NCI-H146 treated with DMSO at 0.1 percent for 48 hours (cell line): ENCODE data around the gene ASTN2.

Experiments used
- DNase-seq: peaks from one replicate; lab custom pipeline; 2025; ENCODE audit not compliant: unreplicated experiment; lab: John Stamatoyannopoulos, UW

The ASTN2 gene

DNA sequence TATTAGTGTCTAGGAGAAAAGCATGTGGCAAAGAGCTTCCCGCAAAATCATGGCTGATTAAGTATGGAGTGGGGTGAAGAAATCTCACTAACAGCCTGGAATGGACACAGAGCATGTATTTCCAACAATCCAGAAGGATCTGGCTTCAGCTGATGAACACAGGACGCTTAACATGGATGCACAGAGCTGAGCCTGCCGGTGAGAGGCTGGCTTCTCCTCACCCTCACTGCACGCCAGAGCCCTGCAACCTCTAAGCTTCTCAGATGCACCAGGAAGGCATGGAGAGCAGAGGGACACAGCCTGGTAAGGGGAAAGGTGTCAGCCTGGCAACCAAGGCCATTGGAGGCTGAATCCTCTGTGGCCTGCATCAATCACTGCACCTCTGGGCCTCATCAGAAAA is 429.3 kb downstream of the ASTN2 start:
- no peak for DNase-seq

DNA sequence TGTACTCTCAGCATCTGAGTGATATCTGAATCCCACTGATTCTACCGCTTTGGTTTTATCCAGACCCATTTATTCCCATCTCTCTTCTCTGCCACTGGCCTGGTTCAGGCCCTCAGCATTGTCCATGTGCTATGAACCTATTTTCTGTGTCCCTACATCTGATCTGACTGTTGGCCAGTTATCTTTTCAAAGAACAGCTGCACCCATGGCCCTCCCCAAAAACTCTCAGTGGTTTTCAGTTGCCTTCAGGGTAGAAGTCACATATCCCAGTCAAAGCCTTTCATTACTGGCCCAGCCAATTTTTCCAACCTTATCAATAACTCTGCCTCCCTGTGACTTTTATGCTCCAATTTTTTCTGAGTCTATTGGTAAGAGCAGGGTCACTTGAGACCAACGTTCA is 430.7 kb downstream of the ASTN2 start:
- no peak for DNase-seq

- DNase-seq, result no peak
Observed at GRCh38 chr9:116980582-116981120, 434.2 kb downstream of the ASTN2 start.

GRCh38 chr9:116979456-116979855 is 435.4 kb downstream of the ASTN2 start:
- no peak for DNase-seq

DNA sequence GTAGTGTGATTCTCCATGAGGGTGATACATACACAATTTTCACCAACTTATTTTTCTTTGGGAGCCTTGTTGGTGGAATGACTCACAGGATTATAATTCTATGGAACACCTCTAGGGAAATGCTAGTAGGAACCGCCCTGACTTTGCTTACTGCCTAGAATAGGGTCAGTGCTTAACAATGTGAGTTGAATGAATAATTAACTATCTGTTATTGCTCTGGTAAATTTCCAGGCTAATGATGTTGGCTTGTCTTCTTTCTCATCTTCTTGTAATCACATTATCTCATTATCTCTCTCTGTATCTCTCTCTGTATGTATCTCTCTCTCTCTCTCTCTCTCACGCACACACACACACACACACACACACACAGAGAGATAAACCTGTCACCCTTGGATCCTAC is 436.7 kb downstream of the ASTN2 start:
- no peak for DNase-seq

GRCh38 chr9:116975126-116975525 is 439.7 kb downstream of the ASTN2 start:
- no peak for DNase-seq

GRCh38 chr9:116966199-116966598 is 448.7 kb downstream of the ASTN2 start:
- DNase-seq, result no peak

GRCh38 chr9:116964258-116964657 is 450.6 kb downstream of the ASTN2 start:
- no peak for DNase-seq

DNA sequence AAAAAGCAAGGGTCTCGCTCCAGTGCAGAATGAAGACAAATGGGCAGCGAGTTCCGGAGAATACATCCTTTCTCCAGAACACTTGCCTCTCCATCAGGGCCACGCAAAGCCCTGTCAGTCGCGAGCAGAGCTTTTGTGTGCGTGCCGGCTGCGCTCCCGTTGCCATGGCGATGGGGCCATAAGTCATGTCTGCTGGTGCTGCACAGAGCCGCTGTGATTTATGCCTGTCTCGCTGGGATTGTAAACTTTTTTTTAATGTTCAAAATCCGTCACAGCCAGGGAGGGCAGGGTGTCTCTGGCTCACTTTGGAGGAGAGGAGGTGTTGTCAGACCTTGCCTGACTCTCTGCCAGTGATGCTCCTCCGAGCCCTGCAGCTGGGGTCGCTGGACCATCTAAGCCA is 455.0 kb downstream of the ASTN2 start:
- no peak for DNase-seq

DNA sequence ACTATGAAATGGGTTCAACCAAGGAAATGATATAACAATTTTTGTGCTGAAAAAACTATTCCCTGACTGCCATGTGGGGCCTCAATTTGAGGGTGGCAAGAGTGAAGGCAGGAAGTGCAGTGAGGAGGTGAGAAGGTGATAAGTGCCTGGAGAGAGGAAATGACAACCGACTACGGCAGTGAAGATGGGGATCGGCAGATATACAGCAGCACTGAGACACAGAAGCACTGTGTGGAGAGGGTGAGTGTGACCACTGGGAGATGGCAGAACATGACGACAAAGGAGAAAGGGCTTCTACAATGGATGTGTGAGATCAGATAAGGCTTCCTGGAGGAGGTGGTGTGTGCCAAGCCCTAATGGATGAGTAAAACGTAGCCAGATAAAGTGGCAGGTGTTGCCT is 456.0 kb downstream of the ASTN2 start:
- no peak for DNase-seq

DNA sequence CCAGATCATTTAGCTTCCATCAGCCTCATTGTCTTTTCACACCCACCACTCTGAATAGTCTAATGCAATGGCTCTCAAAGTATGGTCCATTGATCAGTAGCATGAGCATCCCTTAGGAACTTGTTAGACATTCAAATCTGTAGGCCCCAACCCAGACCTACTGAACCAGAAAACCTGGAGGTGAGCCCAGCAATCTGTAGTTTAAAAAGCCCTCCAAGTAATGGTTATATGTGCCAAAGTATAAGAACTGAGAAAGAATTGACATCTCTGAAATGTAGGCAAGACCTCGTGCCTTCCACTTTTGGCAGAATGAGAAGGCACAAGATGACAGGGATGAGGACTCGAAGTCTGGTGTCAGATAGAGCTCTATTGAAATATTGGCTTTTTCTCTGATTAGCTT is 460.1 kb downstream of the ASTN2 start:
- no peak for DNase-seq

- DNase-seq, result no peak
Observed at GRCh38 chr9:116953271-116953670, 461.6 kb downstream of the ASTN2 start.

DNA sequence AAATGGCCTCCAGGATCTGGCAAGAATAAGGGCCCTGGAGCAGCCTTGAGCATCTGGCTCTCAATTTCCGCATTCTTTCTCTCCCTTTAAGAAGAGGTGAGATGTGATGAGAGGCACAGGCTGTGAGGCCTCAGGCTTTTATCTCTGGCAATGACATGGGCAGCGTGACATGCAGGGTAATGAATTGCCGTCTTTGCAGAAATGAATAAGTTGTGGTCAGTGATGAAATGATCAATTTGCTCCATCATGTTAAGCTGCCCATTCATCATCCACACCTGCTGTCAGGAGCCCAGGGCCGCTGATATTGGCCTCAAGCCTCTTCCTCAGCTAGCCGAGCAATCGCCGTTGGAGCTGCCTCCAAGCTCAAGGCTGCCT is 462.4 kb downstream of the ASTN2 start:
- no peak for DNase-seq

GRCh38 chr9:116951588-116952435 is 463.0 kb downstream of the ASTN2 start:
- no peak for DNase-seq

- DNase-seq, result no peak
Observed at GRCh38 chr9:116945817-116946216, 469.0 kb downstream of the ASTN2 start.

DNA sequence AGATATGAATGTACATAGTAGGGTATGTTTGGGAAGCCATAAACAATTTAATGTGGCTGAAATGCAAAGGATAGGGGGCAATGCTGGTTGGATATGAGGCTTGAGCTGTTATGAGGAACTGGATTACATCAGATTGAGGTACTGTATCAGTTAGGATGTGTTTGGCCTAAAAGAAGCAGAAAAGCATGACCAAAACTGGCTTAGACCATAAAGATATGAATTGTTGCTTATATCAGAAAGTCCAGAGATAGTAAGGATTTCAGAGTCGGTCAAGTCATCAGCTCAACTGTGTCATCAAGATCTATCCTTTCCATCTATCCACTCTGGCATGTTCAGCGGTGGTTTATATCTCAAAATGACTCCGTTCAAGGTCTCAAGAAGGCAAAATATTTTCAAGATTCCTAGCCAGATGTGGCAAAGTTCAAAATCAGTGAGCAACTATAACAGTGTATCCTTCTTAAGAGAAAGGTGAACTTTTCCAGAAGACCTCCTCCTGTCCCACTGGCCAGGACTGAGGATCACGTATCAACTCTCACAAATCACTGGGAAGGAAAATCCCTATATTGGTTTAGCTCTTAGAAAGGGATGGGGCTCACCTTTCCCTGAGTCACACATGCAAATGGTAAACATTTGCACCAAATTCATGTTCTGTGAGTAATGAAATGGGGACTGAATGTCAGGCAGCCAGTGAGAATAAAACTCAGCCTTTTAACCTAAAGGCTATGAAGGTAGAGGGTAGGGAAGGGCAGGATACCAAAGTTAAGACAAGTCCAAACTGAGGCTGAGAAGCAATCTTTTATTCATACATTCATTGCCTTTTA is 469.9 kb downstream of the ASTN2 start:
- DNase-seq, result no peak

DNA sequence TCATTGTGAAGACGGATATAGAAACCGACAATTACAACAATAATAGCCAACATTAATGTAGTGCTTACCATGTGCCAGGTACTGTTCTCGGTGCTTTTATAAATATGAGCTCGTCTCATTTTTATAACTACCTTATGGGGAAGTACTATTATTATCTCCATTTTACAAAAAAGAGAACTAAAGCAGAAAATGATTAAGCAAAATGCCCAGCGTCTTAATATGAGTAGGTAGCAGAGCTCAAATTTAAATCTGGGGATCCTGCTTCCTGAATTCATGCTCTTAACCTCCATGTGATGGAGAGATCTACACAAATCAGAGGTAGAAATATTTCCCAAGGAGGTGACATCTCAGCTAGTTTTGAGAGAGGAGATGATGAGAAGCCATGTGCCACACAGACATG is 470.9 kb downstream of the ASTN2 start:
- no peak for DNase-seq

GRCh38 chr9:116942593-116943061 is 472.2 kb downstream of the ASTN2 start:
- DNase-seq, result no peak

DNA sequence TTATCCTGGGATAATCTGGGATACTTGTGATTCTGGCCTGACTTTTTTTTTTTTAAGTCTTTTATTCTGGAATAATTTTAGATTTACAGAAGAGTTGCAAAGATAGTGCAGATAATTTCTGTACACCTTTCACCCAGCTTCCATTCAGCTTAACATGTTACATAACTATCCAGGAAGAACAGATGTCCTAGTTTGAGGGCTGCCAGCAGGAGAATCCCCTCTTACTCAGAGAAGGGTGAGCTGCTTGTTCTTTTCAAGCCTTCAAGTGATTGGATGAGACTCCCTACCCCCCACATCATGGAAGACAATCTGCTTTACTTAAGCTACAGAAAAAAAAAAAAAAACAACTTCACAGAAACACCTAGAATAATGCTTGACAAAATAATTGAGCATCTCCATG is 473.6 kb downstream of the ASTN2 start:
- no peak for DNase-seq

- DNase-seq, result no peak
Observed at GRCh38 chr9:116940614-116941215, 474.1 kb downstream of the ASTN2 start.

GRCh38 chr9:116939614-116940013 is 475.2 kb downstream of the ASTN2 start:
- no peak for DNase-seq

- no peak for DNase-seq
Observed at GRCh38 chr9:116939161-116939560, 475.7 kb downstream of the ASTN2 start.
